ENCODE data around the gene SKP1.

Gene SKP1

DNA sequence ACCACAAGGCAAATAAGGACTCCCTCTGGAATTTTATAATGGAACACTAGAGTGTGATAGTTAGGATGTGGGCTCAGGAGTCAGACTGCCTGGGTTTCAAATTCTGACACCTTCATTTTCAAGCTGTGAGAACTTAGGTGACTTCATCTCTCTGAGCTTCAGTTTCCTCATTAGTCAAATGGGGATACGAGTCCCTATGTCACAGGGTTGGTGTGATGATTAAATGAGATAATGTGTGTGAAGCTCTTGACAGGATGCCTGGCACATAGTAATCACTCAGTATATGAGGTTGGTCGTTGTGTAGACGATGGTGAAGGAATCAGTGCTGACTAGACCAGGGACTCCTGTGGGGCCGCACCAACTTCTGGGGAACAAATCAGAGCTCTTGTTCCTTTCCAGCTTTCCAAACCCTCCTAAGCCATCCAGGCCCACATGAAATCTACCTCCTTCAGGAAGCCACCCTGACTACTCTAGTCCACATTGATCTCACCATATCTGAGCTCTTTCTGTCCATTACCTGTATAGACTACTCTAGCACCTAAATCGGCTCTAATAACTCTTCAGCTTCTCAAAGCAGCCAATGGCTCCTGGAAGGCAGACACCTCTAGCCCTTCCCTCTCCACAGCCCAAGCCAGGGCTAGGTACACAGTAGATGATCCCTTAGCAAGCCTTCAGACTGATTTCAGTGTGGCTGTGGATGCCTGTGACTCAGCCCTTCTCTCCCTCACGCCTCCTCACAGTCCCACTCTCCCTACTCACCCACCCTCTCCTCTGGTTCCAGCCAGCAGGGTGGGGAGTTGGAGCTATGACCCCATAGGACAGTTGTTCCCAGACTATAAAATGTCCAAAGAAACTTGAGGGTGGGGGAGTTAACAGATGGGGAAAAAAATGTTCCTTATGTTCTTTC lies 64.8 kb downstream of the SKP1 start:
- no peaks in the 10 kb centered on the region for H3K9me3 ChIP-seq
- H3K36me3 ChIP-seq: no peaks in the 10 kb centered on the region
- H3K27ac ChIP-seq: no peak overlapping the region
- H3K4me3 ChIP-seq (ENCODE audit: low read depth in 1 of 2, low read length in 1 of 2): no peak overlapping the region
- no peak for TF ChIP-seq CTCF (IDR thresholded peaks at IDR 0.05)
- peaks cover 73% of the 10 kb centered on the region for H3K27me3 ChIP-seq
- H3K4me1 ChIP-seq (ENCODE audit: control insufficient read depth in 1 of 2, insufficient read depth in 1 of 2, low read depth in 1 of 2, low read length in 1 of 2): peaks cover 10 to 17% of the 10 kb centered on the region in 2 experiments

DNA sequence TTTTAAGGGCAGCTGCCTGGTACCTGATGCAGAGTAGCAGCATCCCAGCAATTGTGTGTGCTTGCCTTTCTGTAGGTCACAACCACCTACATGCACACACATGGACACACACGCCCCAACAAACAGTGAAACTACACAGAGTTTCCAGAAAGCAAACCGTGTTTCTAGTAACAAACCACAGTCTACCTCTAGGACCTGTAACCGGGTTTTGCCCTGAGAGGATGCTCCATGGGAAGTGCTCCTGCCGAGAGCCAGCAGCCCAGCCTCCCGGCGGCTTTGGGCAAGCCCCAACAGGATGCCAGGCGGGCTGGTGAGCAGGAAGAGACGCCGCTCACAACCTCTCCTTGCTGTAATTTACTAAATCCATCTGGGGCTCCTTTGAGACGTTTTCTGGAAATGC lies 66.4 kb downstream of the SKP1 start:
- no peak for TF ChIP-seq CTCF (IDR thresholded peaks at IDR 0.05)
- H3K27me3 ChIP-seq: peaks cover 57% of the 10 kb centered on the region
- H3K9me3 ChIP-seq: no peaks in the 10 kb centered on the region
- H3K27ac ChIP-seq: no peak overlapping the region
- H3K4me1 ChIP-seq (ENCODE audit: control insufficient read depth in 1 of 2, insufficient read depth in 1 of 2, low read depth in 1 of 2, low read length in 1 of 2): peaks cover 10 to 13% of the 10 kb centered on the region in 2 experiments
- no peak overlapping the region for H3K4me3 ChIP-seq (ENCODE audit: low read depth in 1 of 2, low read length in 1 of 2)
- H3K36me3 ChIP-seq: no peaks in the 10 kb centered on the region

DNA sequence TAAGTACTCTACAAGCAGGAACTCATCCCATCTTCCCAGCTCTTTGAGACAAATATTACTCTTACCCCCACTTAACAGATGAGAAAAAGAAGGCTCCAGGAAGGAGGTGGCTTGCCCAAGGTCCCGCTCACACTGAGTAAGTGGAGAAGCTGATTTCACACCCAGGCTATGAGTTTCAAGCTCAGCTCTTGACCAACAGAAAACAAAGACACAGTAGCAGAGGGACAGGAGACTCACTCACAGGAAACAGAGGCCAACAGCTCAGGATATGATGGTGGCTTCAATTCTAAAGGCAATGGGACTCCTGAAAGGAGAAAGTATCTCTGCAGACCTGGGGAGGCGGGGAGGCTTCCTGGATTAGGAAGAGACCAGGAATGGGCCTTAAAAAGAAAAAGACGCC lies 69.0 kb downstream of the SKP1 start:
- TF ChIP-seq CTCF (IDR thresholded peaks at IDR 0.05): no peak
- no peaks in the 10 kb centered on the region for H3K4me1 ChIP-seq (ENCODE audit: control insufficient read depth in 1 of 2, insufficient read depth in 1 of 2, low read depth in 1 of 2, low read length in 1 of 2)
- H3K36me3 ChIP-seq: no peaks in the 10 kb centered on the region

DNA sequence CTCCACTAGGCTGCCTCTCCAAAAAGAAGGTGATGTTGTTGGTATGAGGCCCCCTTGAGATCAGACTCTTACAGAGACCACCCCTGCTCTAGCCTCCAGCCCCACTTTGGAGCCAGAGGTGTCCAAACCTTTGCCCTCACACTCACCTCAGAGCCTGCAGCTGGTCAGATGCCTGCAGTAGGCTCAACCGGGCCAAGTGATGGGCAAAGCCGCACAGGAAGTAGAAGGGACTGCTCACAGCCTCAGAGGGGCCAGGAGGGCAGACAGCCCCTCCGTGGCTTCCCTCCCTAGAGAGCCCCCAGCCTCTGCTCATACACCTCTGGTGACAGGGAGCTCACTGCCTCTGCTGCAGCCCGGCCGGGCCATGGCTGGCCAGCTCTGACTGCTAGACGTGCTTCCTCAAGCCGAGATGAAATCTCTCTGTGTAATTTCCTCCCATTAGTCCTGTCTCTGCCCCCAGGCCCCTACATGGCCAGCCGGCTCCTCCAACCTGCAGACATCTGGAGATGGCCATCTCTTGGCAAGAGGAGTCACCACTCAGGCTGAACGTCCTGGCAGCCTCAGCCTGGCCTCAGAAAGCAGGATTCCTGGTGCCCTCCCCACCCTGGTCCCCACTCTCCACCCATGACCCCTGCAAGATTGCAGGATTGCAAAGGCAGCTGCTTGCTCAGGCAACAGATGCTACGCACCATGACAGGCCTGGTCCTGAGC lies 69.6 kb downstream of the SKP1 start:
- no peak overlapping the region for H3K27ac ChIP-seq
- peaks cover 24% of the 10 kb centered on the region for H3K27me3 ChIP-seq
- H3K9me3 ChIP-seq: no peaks in the 10 kb centered on the region
- no peaks in the 10 kb centered on the region for H3K4me1 ChIP-seq (ENCODE audit: control insufficient read depth in 1 of 2, insufficient read depth in 1 of 2, low read depth in 1 of 2, low read length in 1 of 2)
- no peak for TF ChIP-seq CTCF (IDR thresholded peaks at IDR 0.05)
- H3K4me3 ChIP-seq (ENCODE audit: low read depth in 1 of 2, low read length in 1 of 2): no peak overlapping the region
- no peaks in the 10 kb centered on the region for H3K36me3 ChIP-seq

More for the DNA sequence above, 69.0 kb downstream of the SKP1 start:
- no peak overlapping the region for H3K27ac ChIP-seq
- H3K27me3 ChIP-seq: peaks cover 31% of the 10 kb centered on the region
- H3K4me3 ChIP-seq (ENCODE audit: low read depth in 1 of 2, low read length in 1 of 2): no peak overlapping the region
- H3K9me3 ChIP-seq: no peaks in the 10 kb centered on the region

DNA sequence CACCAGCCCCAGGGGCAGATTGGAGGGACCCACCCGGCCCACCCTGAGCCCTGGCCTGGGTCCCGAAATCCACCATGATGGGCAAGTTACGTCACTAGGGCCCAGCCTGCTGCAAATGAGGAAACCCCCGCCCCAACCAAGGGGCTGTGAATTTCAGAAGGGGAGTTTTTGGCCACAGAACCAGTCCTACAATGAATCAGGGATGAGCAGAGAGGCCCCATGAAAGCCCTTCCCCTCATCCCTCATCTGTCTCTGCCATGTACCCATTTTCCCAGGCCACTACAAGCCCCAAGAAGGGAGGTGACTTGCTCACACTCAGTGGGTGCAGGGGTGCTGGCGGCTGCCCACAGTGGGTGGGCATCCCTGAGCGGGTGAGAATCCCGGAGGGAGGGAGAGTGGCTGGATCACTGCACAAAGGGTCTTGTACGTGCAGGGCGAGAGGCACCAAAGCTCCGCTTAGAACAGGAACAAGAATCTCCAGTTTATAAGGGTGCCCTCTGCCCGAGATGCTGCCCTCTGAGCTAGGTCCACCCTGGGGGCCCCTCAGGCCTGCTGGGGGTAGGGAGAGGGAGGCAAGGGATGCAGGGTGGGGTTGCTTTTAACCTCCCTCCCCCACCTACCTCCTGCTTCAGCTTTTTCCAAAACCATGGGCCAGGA lies 72.6 kb downstream of the SKP1 start:
- no peak for TF ChIP-seq CTCF (IDR thresholded peaks at IDR 0.05)
- H3K27me3 ChIP-seq: no peaks in the 10 kb centered on the region
- no peaks in the 10 kb centered on the region for H3K9me3 ChIP-seq
- H3K36me3 ChIP-seq: no peaks in the 10 kb centered on the region
- no peak overlapping the region for H3K27ac ChIP-seq
- peaks cover 9% of the 10 kb centered on the region in 2 experiments for H3K4me1 ChIP-seq (ENCODE audit: control insufficient read depth in 1 of 2, insufficient read depth in 1 of 2, low read depth in 1 of 2, low read length in 1 of 2)
- no peak overlapping the region for H3K4me3 ChIP-seq (ENCODE audit: low read depth in 1 of 2, low read length in 1 of 2)

Data from neutrophil (primary cell).